Keratinocyte (primary cell): ENCODE measurements around the gene MROH7.

Experiments used
- EZH2 ChIP-seq: IDR thresholded peaks from one replicate; pipeline ENCODE4 v1.6.1; 2012; ENCODE audit warnings: inconsistent platforms, mild to moderate bottlenecking, low read length, moderate library complexity
- TF ChIP-seq, protein P1 (sequence below), 3 experiments: IDR thresholded peaks in 1 of 3; conservative IDR thresholded peaks in 1 of 3; optimal IDR thresholded peaks in 1 of 3; 2 replicates in 2 of 3; 3 replicates in 1 of 3; pipeline versions ENCODE3 to v1.5.1; 2011; ENCODE audit warnings: low read length in 3 of 3, mild to moderate bottlenecking in 3 of 3, moderate library complexity in 2 of 3, control low read depth in 1 of 3, inconsistent platforms in 1 of 3; ENCODE audit not compliant: insufficient read depth in 2 of 3; ENCODE audit errors: extremely low read depth in 1 of 3

GRCh38 chr1:54668567-54668966 is 27.0 kb downstream of the MROH7 start:
- TF ChIP-seq, protein P1, sequence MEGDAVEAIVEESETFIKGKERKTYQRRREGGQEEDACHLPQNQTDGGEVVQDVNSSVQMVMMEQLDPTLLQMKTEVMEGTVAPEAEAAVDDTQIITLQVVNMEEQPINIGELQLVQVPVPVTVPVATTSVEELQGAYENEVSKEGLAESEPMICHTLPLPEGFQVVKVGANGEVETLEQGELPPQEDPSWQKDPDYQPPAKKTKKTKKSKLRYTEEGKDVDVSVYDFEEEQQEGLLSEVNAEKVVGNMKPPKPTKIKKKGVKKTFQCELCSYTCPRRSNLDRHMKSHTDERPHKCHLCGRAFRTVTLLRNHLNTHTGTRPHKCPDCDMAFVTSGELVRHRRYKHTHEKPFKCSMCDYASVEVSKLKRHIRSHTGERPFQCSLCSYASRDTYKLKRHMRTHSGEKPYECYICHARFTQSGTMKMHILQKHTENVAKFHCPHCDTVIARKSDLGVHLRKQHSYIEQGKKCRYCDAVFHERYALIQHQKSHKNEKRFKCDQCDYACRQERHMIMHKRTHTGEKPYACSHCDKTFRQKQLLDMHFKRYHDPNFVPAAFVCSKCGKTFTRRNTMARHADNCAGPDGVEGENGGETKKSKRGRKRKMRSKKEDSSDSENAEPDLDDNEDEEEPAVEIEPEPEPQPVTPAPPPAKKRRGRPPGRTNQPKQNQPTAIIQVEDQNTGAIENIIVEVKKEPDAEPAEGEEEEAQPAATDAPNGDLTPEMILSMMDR (optimal IDR thresholded peaks at IDR 0.05 in 1 of 3, IDR thresholded peaks at IDR 0.05 in 1 of 3, conservative IDR thresholded peaks at IDR 0.05 in 1 of 3; ENCODE audit: extremely low read depth in 1 of 3, insufficient read depth in 2 of 3, low read length in 3 of 3): no peak
- TF ChIP-seq EZH2: no peak
